ENCODE data around the gene KLHDC8A. TPM values are rescaled to one million over a fixed set of nuclear protein-coding genes. Genes with fewer than 3 reads are reported as not detected.

Gene KLHDC8A
- total RNA-seq, 1 experiment from 2014 or later: 0.49 TPM

GRCh38 chr1:205312866-205313562 is 43.7 kb downstream of the KLHDC8A start:
- H3K9me2 ChIP-seq (ENCODE audit: insufficient read depth): no peaks in the 10 kb centered on the region
- no peak overlapping the region for H2AFZ ChIP-seq (ENCODE audit: low read depth, low read length, poor library complexity, severe bottlenecking)
- no peak overlapping the region for H3K4me3 ChIP-seq (replicated peaks in 1 of 2; ENCODE audit: low read depth in 1 of 2, low read length in 2 of 2)
- ChIA-PET RAD21 (ENCODE audit: low non-redundant PET in 1 of 2, low total read pairs in 2 of 2, uncharacterized antibody in 2 of 2, unreplicated experiment in 2 of 2) (no interaction called here), CTCF (no interaction called here), POLR2A (no interaction called here)
- no peak overlapping the region for H3K9ac ChIP-seq (ENCODE audit: low read length)
- H3K4me2 ChIP-seq (ENCODE audit: low read length): no peak overlapping the region
- TF ChIP-seq EZH2phosphoT487 (IDR thresholded peaks at IDR 0.05; ENCODE audit: borderline replicate concordance) (no peak), SIN3A (IDR thresholded peaks at IDR 0.05; ENCODE audit: low read depth) (no peak), CBX3 (IDR thresholded peaks at IDR 0.05; ENCODE audit: low read depth) (no peak), SRF (IDR thresholded peaks at IDR 0.05; ENCODE audit: low read depth) (no peak), TCF7L2 (IDR thresholded peaks at IDR 0.05; ENCODE audit: borderline replicate concordance, extremely low read depth, insufficient read depth, insufficient read length) (no peak), SP1 (IDR thresholded peaks at IDR 0.05; ENCODE audit: low read depth) (no peak), ELF1 (IDR thresholded peaks at IDR 0.05; ENCODE audit: borderline replicate concordance, low read depth) (no peak), MAX (IDR thresholded peaks at IDR 0.05) (no peak)
- TF ChIP-seq, protein P1, sequence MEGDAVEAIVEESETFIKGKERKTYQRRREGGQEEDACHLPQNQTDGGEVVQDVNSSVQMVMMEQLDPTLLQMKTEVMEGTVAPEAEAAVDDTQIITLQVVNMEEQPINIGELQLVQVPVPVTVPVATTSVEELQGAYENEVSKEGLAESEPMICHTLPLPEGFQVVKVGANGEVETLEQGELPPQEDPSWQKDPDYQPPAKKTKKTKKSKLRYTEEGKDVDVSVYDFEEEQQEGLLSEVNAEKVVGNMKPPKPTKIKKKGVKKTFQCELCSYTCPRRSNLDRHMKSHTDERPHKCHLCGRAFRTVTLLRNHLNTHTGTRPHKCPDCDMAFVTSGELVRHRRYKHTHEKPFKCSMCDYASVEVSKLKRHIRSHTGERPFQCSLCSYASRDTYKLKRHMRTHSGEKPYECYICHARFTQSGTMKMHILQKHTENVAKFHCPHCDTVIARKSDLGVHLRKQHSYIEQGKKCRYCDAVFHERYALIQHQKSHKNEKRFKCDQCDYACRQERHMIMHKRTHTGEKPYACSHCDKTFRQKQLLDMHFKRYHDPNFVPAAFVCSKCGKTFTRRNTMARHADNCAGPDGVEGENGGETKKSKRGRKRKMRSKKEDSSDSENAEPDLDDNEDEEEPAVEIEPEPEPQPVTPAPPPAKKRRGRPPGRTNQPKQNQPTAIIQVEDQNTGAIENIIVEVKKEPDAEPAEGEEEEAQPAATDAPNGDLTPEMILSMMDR (IDR thresholded peaks at IDR 0.05 in 2 of 3, conservative IDR thresholded peaks at IDR 0.05 in 1 of 3; ENCODE audit: borderline replicate concordance in 1 of 3, insufficient read depth in 1 of 3, low read depth in 2 of 3, low read length in 2 of 3): no peak
- H3K79me2 ChIP-seq (ENCODE audit: insufficient read depth, low read length): peaks cover 52% of the 10 kb centered on the region
- H3K9me3 ChIP-seq (ENCODE audit: control insufficient read depth in 1 of 2, insufficient read depth in 1 of 2, low read depth in 1 of 2, low read length in 2 of 2): no peaks in the 10 kb centered on the region
- DNase-seq (ENCODE audit: low read depth, low spot score) (no peak), ATAC-seq (no peak)
- no peaks in the 10 kb centered on the region for H3K27me3 ChIP-seq (ENCODE audit: insufficient read depth, low read length)
- BruUV-seq (replicated peaks): no TSS peak
- intact Hi-C loops (cut with micrococcal nuclease): no loop called here
- H4K20me1 ChIP-seq (ENCODE audit: insufficient read depth): no peaks in the 10 kb centered on the region
- peaks cover 4 to 18% of the 10 kb centered on the region in 2 experiments; a peak in 2 of 4 replicates for H3K36me3 ChIP-seq (ENCODE audit: control insufficient read depth in 1 of 2, insufficient read depth in 2 of 2, low read length in 2 of 2)
- peaks cover 17 to 22% of the 10 kb centered on the region in 2 experiments for H3K4me1 ChIP-seq (ENCODE audit: control insufficient read depth in 1 of 2, insufficient read depth in 2 of 2, low read length in 2 of 2)
- H3K27ac ChIP-seq (ENCODE audit: low read depth, low read length): no peak overlapping the region
